Measurements from ENCODE around the gene YPEL3.
A peak's percentile ranks its signal among the peaks of the same experiment; 100 is the strongest.

The YPEL3 gene

DNA sequence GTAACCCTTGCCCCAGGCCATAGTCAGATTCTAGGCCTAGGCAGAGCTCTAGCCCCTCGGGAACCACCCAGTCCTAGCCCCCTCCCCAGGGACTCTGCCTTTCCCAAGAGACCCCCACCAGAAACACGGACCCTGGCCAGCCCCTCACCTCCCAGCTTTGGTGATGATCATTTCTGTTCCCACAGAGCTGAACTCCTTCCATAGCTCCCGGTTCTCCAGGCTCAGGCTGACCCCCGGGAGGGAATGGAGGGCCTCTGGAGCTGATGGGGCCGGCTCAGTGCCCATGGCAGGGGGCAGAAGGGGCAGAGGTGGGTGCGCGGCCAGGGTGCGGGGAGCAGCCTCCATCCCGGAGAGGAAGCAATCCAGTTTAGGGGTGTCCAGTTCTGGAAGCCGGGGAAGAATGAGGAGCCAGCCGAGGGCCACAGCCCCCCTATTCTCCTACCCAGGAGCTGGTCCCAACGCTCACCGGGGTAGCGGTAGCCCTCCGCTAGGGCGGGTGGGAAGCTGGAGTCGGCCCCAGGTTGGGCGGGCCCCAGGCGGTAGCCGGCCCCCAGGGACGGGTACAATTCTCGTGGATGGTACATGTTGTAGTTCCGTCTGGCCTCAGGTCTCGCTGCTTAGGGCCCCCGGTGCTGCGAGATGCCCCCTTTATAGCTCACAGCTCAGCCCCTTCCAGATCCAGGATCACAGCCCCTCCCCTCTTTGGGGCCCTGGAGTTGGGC is 5.2 kb downstream of the YPEL3 start:
- no peak for DNase-seq (ENCODE audit: low spot score)

DNA sequence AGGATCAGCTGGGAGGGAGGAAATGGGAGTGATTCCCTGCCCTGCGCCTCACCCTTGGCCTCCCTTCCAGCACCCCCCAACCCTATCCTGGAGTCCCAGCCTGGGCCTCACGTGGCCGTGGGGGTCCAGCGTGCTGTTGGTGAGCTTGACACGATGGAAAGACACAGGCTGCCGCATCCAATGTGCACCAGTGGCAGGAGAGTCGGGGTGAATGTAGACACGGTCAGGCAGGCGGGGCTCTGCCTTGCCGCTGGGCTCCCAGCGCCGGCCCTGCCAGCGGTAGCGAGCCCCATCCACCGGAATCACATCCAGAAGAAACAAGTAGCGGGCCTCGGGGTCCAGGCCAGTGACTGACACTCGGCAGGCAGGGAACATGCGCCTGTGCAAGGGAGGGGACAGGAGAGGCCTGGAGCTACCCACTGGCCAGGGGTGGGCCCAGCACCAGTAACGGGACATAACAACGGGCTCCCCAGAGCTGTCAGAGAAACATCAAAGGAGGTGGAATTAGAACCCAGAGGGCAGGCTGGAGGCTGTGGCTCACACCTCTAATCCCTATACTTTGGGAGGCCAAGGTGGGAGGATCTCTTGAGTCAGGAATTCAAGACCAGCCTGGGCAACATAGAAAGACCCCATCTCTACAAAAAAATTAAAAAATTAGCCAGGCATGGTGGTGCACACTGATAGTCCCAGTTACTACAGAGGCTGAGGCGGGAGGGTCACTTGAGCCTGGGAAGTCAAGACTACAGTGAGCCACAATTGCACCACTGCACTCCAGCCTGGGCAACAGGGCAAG is 7.0 kb downstream of the YPEL3 start:
- no peak for DNase-seq (ENCODE audit: low spot score)

DNA sequence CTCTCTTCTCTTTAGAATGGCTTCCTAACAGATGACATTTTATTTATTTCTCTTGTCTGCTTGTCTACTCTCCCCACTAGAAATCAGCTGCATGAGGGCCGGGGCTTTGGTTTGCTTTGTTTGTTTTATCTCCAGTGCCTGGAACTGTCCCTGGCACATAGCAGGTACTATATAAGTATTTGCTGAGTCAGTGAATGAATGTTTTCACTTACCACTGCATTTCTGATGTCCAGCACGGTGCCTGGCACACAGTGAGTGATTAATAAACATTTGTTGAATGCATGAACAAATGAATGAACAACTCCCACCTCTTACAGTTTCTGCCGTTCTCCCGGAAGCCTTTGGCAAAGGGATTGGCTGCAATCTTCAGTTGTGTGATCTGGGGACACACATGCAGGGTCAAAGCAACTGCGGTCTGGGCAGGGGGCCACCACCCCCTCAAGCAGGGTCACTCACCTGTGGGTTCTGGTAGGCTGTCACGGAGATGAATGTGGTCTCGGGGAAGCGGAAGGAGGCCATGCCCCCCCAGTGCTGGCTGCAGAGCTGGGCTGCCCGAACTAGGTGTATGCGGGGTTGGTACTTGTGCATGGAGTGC is 7.7 kb downstream of the YPEL3 start:
- DNase-seq (ENCODE audit: low spot score) = no peak

DNA sequence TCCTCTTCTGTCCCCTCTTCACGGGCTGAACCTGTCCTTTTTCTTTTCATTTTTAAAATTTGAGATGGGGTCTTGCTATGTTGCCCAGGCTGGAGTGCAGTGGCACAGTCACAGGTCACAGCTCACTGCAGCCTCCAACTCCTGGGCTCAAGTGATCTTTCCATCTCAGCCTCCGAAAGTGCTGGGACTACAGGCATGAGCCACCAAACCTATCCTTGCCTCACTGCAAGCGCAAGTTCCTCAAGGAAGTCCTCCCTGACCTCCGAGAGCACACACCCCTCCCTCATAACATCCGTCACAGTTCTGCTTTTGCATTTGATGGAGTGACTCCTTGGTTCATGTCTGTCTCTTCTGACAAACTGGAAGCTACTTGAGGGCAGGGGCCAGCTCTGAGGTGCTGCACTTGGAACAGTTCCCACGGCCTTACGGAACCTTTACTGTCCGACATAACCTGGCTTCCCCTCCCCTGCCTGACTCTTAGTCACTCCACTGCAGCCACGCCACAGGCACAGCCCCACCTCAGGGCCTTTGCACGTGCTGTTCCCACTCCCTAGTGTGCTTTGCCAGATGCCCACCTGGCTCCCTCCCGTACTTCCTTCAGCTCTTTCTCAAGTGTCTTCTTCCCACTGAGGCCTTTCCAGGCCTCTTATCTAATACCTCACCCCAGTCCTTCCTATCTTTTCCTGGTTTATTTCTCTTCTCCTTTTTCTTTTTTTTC is 8.7 kb downstream of the YPEL3 start:
- no peak for DNase-seq (ENCODE audit: low spot score)

DNA sequence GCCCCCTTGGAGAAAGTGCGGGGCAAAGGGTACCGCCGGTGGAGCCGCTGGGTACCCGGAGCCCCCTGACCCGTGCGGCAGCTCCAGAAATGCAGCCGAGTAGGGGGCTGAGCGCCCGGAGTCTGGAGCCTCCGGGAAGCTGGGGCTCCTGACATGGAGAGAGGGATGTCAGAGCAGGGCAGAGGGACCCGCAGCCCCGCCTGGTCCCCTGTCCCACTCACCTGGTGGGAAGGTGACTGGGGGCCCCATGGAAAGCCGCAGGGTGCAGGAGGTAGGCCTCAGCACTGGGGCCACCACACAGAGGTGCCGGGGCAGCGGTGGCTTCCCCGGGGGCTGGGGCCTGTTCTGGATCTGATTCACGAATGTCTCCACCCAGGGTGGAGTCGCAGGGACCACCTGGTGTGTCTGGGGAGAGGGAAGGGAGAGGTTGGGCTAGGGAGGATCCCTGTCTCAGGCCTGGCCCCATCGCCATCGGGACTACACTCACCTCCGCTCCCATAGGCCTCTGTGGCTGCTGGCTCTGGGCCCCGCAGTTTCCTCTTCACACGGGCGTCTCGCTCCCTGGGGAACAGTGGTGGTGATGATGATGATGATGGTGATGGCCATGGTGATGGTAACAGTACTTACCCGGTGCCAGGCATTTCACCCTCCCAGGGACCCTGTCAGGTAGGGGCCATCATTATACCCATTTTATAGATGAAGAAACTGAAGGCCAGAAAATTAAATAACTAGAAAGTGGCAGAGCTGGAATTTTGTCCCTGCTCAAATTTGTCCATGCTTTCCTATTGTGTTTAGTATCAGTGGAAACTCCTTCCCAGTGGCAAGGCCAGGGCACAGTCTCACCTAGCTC is 9.5 kb downstream of the YPEL3 start:
- DNase-seq (ENCODE audit: low spot score) = no peak

DNA sequence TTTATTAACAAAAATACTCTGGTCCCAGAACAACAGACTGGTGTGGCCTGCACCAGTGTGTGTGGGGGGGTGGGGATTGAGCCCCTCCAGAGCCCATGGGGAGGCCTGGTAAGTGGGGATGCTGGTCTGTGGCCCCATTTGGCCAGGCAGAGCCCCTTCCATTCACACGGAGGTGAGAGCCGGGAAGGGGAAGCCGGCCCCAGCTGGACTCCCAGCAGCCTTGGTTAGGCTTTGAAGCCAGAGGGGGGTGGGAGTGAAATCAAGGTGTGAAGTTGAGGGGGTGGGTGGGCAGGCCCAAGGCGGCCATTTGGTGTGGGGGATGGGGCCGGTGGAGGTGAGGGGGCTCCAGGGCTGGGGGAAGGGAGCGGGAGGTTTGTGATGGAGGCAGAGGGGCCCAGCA is 10.2 kb downstream of the YPEL3 start:
- DNase-seq (ENCODE audit: low spot score) = no peak

DNA sequence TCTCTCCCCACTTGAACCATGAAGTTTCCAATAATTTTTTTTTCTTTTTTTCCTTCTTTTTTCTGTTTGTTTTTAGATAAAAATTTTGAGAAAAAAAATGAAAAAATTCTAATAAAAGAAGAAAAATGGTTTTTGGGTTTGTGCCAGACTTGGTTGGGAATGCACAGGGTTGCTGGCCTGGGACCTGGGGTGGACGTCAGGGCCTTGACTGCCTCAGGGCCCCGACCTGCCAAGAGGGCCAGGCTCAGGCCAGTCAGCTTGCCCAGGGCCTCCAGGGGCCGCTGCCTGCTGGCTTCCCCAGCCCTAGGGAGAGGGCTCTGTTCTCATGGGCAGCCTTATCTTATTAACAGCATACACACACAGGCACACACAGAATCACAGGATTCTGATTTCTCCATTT is 10.8 kb downstream of the YPEL3 start:
- DNase-seq (ENCODE audit: low spot score) = no peak

DNA sequence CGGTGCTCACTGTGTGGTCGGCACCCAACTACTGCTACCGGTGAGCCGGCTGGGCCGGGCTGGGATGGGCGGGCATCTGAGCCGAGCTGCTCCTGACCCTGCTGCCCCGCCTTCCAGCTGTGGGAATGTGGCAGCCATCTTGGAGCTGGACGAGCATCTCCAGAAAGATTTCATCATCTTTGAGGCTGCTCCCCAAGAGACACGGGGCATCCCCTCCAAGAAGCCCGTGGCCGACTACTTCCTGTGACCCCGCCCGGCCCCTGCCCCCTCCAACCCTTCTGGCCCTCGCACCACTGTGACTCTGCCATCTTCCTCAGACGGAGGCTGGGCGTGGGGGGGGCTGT is 11.2 kb downstream of the YPEL3 start:
- DNase-seq (ENCODE audit: low spot score) = no peak

DNA sequence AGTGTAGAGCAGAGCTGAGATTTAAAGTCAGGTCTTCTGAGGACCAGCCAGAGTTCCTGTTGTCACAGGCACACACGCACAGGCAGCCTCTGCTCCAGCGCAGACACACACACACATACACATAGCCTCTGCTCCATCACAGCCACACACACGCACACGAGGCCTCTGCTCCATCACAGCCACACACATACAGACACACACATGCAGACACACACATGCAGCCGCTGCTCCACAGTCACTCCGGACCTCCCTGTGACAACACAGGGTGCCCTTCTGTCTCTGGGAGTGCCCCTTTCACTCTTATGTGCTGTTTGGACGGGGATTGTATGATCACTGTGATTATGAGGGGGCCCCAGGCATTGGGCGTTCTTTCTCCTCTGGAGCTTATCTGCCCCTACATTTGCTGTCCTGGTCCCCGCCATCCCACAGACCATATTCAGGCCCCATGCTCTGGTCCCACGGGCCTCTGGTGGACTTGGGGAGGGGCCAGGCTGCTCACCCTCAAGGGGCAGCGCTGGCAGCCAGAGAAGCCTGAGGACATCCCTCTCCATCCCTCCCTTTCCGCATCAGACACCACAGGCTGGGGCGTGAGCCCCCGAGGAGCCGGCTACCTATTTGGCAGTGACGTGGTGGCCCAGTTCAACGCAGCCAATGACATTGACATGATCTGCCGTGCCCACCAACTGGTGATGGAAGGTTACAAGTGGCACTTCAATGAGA is 11.8 kb downstream of the YPEL3 start:
- no peak for DNase-seq (ENCODE audit: low spot score)

DNA sequence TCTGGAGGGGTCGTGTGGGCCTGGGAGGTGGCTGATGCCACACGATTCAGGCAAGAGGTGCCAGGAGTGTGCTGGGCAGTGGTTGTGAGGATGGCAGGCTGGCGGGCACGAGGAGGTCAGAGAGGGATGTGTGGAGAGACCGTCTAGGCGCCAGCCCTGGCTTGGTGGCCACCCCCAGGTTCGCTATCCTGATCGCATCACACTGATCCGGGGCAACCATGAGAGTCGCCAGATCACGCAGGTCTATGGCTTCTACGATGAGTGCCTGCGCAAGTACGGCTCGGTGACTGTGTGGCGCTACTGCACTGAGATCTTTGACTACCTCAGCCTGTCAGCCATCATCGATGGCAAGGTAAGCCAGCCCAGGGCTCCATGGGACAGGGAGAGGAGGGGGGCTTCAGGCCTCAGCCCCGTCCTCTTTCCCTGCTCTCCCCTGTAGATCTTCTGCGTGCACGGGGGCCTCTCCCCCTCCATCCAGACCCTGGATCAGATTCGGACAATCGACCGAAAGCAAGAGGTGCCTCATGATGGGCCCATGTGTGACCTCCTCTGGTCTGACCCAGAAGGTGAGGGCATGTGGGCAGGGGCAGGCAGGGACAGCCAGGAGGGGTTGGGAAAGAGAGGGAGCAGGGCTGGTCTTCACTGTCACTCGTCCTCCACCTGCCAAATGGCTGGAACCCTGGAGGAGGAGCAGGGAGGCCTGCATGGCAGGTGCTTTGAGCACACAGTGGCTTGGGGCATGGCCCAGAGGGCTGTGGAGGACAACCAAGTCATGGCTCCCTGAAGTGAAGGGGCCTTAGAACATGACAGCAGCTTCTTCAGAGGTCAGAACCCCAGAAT is 12.6 kb downstream of the YPEL3 start:
- DNase-seq (ENCODE audit: low spot score) = no peak

DNA sequence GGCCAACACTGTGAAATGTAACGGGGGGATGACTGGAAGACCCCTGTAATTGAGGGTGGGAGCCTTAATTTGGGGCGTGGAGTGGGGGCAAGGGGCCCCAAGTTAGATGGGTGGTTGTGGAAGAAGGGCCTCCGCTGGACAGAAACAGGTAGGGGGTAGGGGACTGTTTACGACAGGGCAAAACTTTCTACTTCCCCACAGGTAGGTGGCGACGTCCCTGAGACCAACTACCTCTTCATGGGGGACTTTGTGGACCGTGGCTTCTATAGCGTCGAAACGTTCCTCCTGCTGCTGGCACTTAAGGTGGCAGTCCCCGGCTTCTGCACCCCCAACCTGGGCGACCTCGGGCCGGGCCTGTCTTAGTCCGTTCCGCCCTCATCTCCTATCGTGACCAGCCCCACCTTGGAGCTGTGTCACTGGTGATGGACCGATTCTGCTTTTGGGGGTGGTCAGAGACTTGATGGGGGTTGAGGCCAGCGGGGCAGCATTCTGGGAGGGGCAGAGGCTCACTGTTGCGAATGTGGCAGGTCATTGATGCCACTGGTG is 13.4 kb downstream of the YPEL3 start:
- no peak for DNase-seq (ENCODE audit: low spot score)

DNA sequence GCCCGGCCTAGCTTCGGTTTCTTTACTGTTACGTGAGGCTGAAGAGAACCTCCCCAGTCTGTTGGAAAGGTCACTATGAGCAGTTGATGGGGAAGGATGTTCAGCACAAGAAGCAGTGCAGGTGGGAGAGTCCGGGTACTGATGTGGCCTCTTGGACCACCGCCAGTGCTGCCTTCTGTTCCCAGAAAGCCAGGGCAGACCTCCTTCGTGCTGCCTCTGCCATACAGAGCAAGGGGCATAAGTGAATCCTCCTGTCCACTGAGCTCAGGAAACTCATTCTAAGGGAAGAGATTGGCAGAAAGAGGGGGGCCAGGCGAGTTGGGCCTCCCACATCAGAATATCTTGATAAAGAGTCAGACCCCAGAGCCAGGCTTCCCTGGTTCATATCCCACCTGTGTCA is 16.5 kb downstream of the YPEL3 start:
- no peak for DNase-seq (ENCODE audit: low spot score)

DNA sequence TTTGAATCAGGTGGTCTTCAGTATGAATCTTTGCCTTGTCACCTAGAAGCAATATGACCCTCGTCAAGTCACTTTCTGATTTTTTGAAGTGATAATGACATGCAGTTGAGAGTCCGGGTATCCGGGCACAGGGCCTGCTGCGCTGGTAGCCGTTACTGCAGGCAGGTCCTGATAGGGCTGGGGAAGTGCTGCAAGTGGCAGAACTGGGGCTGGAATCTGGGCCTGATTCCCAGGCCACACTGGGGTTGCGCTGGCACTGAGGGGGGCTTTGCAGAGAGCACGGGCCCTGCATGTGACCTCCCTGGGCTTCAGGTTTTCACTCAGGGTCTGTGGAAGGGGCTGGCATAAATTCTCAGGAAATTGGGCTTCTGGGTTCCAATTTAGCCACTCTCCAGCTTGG is 17.3 kb downstream of the YPEL3 start:
- DNase-seq (ENCODE audit: low spot score) = no peak

DNA sequence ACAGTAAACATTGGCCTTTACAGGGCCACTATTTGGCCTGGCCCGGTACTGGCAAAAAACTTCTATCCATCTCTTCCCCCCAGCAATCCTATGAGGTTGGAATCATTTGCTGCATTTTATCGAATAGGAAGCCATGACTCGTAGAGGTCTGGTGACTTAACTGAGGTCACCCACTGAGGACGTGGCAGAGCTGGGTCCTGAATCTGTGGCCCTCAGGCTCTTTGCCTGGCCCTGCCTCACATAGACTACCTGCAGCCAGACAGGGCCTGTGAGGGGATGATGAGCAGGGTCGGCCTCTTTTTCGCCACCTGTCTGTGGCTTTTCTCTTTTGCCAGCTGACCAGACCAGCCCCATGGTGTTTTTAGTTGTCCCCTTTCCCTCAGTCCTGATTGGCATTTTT is 18.4 kb downstream of the YPEL3 start:
- DNase-seq (ENCODE audit: low spot score) = no peak

DNA sequence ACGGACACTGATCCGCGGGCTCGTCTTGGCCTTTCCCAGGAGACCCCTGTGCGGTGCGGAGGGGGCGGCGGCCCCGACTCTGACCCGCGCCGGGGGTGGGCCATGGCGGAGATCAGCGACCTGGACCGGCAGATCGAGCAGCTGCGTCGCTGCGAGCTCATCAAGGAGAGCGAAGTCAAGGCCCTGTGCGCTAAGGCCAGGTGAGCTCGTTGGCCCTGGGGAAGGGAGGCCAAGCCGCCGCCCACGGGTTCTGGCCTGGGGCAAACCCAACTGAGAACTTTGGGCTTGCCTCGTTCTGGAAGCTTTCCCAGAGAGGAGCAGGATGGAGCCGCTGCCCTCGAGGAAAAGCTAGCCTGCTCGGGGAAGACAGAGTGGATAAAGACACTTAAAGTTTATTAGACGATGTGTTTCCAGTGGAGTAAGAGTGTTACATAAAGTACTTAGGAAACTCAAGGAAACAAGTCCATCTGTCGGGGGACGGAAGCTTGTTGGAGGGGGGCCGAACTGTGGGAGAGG is 19.7 kb downstream of the YPEL3 start:
- DNase-seq (ENCODE audit: low spot score) = no peak

DNA sequence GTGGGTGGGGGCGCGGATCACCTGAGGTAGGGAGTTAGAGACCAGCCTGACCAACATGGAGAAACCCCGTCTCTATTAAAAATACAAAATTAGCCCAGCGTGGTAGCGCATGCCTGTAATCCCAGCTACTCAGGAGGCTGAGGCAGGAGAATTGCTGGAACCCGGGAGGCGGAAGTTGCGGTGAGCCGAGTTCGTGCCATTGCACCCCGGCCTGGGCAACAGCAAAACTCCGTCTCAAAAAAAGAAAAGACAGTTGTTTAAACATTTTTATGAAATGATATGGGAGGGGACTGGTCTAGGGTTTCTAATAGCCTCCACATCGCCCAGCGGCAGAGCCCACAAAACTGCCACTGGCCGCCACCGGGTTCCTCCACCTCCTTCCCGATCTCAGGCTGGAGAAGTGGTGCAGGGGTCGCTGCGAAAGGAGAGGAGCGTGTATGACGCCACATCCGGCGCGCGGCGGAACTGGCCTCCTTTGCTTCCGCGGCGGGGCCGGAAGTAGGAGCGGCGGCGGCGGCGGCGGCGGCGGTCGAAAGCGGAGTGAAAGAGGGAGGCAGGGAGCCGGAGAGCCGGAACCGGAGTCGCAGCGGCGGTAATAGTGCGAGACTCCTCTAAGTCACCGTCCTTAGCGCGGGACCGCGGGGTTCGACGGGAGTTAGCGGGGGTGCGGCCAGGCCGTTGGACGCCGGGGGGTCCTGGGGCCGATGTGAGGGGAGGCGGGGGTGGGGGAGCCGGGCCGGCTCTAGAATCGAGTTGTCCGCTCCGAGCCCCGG is 20.3 kb downstream of the YPEL3 start, which contains the start of gene PPP4C:
Gene PPP4C (plus strand): TSS at position 492 of the 773 bp plus-strand sequence. CDS start 384 bp downstream, outside the sequence.
- DNase-seq (ENCODE audit: low spot score) = peak; percentile 94

DNA sequence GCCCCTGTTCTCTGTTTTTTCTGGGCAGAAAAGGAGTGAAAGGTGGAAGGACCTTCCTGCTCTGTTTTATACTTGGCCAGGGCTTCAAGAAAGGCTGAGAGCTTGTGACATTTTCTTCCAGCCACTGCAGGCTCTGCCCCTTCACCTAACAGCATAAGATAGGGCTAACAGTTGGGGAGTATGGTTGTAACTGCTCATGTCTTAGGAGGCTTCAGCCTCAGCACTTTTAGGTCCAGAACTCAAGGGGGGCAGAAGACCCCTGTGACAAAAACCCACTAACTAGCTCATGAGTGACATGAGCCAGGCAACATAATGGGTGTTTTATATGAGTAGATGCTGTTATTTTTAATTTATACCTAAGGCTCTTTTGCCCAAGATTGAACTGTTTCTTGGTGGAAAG is 25.5 kb downstream of the YPEL3 start:
- no peak for DNase-seq (ENCODE audit: low spot score)

DNA sequence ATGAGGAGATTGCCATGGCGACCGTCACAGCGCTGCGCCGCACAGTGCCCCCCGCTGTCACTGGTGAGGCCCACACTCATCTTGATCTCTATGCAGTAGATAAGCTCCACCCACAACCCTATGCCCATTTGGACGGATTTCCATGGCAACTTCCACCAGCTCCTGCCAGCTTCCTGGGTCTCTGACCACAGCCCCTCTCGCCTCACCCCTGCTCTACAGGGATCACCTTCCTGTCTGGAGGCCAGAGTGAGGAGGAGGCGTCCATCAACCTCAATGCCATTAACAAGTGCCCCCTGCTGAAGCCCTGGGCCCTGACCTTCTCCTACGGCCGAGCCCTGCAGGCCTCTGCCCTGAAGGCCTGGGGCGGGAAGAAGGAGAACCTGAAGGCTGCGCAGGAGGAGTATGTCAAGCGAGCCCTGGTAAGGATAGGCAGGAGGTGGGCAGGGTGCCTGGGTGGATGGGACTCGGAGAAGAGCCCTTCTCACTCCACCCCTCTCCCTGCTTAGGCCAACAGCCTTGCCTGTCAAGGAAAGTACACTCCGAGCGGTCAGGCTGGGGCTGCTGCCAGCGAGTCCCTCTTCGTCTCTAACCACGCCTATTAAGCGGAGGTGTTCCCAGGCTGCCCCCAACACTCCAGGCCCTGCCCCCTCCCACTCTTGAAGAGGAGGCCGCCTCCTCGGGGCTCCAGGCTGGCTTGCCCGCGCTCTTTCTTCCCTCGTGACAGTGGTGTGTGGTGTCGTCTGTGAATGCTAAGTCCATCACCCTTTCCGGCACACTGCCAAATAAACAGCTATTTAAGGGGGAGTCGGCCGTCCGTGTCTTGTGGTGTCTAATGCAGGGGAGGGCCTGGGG is 26.2 kb downstream of the YPEL3 start:
- DNase-seq (ENCODE audit: low spot score) = no peak

All from Ammon's horn (tissue), 1 donor.